AG09319 (cell line): ENCODE measurements around the gene NHS.

Experiments used
- DNase-seq: peaks from one replicate; pipeline ENCODE4 v3.0.0-alpha.2; 2010; ENCODE audit warnings: low read depth; ENCODE audit errors: extremely low read depth
- TF ChIP-seq, protein P1 (sequence below): IDR thresholded peaks from 2 replicates; pipeline ENCODE4 v1.5.1; 2011; ENCODE audit warnings: low read depth, mild to moderate bottlenecking, inconsistent platforms, low read length, moderate library complexity

NHS gene

GRCh38 chrX:17725181-17725580 is 350.2 kb downstream of the NHS start:
- DNase-seq = no peak
- TF ChIP-seq, protein P1, sequence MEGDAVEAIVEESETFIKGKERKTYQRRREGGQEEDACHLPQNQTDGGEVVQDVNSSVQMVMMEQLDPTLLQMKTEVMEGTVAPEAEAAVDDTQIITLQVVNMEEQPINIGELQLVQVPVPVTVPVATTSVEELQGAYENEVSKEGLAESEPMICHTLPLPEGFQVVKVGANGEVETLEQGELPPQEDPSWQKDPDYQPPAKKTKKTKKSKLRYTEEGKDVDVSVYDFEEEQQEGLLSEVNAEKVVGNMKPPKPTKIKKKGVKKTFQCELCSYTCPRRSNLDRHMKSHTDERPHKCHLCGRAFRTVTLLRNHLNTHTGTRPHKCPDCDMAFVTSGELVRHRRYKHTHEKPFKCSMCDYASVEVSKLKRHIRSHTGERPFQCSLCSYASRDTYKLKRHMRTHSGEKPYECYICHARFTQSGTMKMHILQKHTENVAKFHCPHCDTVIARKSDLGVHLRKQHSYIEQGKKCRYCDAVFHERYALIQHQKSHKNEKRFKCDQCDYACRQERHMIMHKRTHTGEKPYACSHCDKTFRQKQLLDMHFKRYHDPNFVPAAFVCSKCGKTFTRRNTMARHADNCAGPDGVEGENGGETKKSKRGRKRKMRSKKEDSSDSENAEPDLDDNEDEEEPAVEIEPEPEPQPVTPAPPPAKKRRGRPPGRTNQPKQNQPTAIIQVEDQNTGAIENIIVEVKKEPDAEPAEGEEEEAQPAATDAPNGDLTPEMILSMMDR = no peak

GRCh38 chrX:17732138-17732783 is 357.3 kb downstream of the NHS start:
- DNase-seq = no peak
- TF ChIP-seq, protein P1 = no peak

- TF ChIP-seq, protein P1 = no peak
- no peak for DNase-seq
These were observed 360.4 kb downstream of the NHS start for GRCh38 chrX:17735406-17735805.

DNA sequence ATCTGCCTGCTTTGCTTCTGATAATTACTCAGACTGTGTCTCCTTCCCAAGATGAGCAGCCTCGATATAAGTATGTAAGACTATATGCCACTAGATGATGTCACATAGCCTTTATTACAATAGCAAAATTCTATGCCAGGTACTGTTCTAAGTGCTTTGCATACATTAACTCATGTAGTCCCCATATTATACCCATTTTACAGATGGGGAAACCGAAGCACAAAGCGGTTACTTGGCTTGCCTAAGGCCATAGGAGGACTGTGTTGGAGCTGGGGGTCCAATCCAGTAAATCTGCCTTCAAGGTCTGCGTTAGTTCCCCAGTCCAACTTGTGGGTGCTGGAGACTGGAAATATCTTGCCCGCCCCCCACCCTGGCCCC is 361.5 kb downstream of the NHS start:
- TF ChIP-seq, protein P1 = no peak
- DNase-seq = no peak

DNA sequence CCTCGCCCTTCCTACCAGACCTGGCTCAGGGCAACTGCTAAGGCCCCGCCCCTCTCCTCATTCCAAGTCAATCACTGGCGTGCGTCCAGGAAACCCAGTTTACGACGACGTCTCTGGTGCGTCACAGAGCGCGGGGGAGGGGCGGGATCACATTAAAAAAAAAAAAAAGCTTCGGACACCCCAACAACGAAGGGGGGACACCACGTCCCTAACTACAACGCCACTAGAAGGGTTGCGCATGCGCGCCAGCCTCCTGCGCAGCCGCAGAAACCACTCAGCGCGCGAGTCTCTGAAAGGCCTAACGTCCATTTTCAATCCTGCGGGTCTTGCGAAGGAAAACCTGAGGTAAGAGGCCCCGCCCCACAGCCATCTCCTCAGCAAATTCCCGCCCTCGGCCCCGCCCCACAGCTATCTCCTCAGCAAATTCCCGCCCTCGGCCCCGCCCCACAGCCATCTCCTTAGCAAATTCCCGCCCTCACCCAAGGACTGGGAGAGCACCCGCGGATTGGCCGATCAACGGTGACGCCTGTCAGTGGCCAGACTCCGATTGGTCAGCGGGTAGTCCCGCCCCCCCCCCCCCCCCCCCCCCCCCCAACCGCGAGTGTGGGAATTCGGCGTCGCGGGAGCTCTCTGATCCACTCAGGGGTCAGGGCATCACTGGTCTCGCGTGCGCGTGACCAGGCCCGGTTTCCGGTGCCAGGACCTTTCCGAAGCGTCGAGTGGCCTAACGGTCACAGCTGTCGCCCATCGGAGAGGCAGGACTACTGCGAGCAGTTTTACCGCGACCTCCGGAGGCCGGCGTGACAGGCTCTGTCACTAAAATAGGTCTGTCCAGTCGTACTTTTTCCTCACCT is 362.1 kb downstream of the NHS start, which contains the start of gene SCML1:
SCML1 (plus strand) TSS at position 638 of the 854 bp plus-strand sequence. CDS start 6,694 bp downstream, outside the sequence.
- DNase-seq = peak; percentile 96
- TF ChIP-seq, protein P1 = no peak

- DNase-seq = no peak
- TF ChIP-seq, protein P1 = no peak
These were observed 362.6 kb downstream of the NHS start for GRCh38 chrX:17737710-17737985.

GRCh38 chrX:17737986-17738713 is 363.1 kb downstream of the NHS start:
- TF ChIP-seq, protein P1 = no peak
- no peak for DNase-seq
